Forelimb muscle (tissue), 1 donor: ENCODE results near the gene TAOK3. TPM values are rescaled to one million over a fixed set of nuclear protein-coding genes. Genes with fewer than 3 reads are reported as not detected.
"Not testable (repeated sequence)": the region's sequence is repeated elsewhere in the genome, so short reads cannot be mapped to it uniquely, and the experiment has no call there.

Experiments used
- DNase-seq: peaks from one replicate; pipeline ENCODE4 v3.0.0-alpha.2; 2013; ENCODE audit warnings: low read depth
- polyA plus RNA-seq: library from polyadenylated mRNA; unstranded; fragments of 120-200 nt; gene quantifications from one replicate; pipeline ENCODE4 v1.2.1, GENCODE V29; 2013; ENCODE audit not compliant: insufficient read length

Gene TAOK3
- polyA plus RNA-seq, 1 donor: 17.4 TPM

- DNase-seq: no peak
Observed at GRCh38 chr12:118373616-118374015, 909 bp upstream of the TAOK3 start.

- DNase-seq: no peak
Observed at GRCh38 chr12:118371321-118372282, 1.1 kb downstream of the TAOK3 start.

GRCh38 chr12:118370601-118371000 is 2.1 kb downstream of the TAOK3 start:
- DNase-seq: no peak

GRCh38 chr12:118368821-118369220 is 3.9 kb downstream of the TAOK3 start:
- DNase-seq: no peak

- no peak for DNase-seq
Observed at GRCh38 chr12:118361889-118362288, 10.8 kb downstream of the TAOK3 start.

- no peak for DNase-seq
Observed at GRCh38 chr12:118361092-118361404, 11.7 kb downstream of the TAOK3 start.

GRCh38 chr12:118359541-118359915 is 13.2 kb downstream of the TAOK3 start:
- no peak for DNase-seq

GRCh38 chr12:118358612-118359540 is 13.8 kb downstream of the TAOK3 start:
- no peak for DNase-seq

GRCh38 chr12:118358008-118358359 is 14.7 kb downstream of the TAOK3 start:
- DNase-seq: no peak

GRCh38 chr12:118357257-118358007 is 15.3 kb downstream of the TAOK3 start:
- no peak for DNase-seq

GRCh38 chr12:118356809-118357256 is 15.9 kb downstream of the TAOK3 start:
- peak; percentile 61 for DNase-seq

- no peak for DNase-seq
Observed at GRCh38 chr12:118355843-118356242, 16.9 kb downstream of the TAOK3 start.

GRCh38 chr12:118354903-118355302 is 17.8 kb downstream of the TAOK3 start:
- DNase-seq: no peak

- DNase-seq: not testable (repeated sequence)
Observed at GRCh38 chr12:118354503-118354902, 18.2 kb downstream of the TAOK3 start.

GRCh38 chr12:118353721-118354120 is 19.0 kb downstream of the TAOK3 start:
- no peak for DNase-seq

- no peak for DNase-seq
Observed at GRCh38 chr12:118350908-118351559, 21.7 kb downstream of the TAOK3 start.

- DNase-seq: no peak
Observed at GRCh38 chr12:118347916-118348315, 24.8 kb downstream of the TAOK3 start.

- no peak for DNase-seq
Observed at GRCh38 chr12:118346895-118347294, 25.8 kb downstream of the TAOK3 start.

- no peak for DNase-seq
Observed at GRCh38 chr12:118345355-118345754, 27.4 kb downstream of the TAOK3 start.

GRCh38 chr12:118344829-118345228 is 27.9 kb downstream of the TAOK3 start:
- DNase-seq: no peak

- DNase-seq: no peak
Observed at GRCh38 chr12:118342090-118342489, 30.6 kb downstream of the TAOK3 start.
